HFFc6 (cell line): ENCODE measurements around the gene FAF1. TPM values are rescaled to one million over a fixed set of nuclear protein-coding genes. Genes with fewer than 3 reads are reported as not detected.

Source experiments
- DNase-seq: peaks from one replicate; pipeline ENCODE4 v3.0.0-alpha.2; 2018
- H3K27ac Mint-ChIP-seq: 2 replicates; pipeline ENCODE4 v1.8.0; 2020; ENCODE audit warnings: mild to moderate bottlenecking, mixed read lengths
- H3K27me3 Mint-ChIP-seq: 2 replicates; pipeline ENCODE4 v1.8.0; 2021; ENCODE audit warnings: mild to moderate bottlenecking, moderate library complexity, mixed read lengths; ENCODE audit not compliant: insufficient read depth
- H3K36me3 Mint-ChIP-seq: 2 replicates; pipeline ENCODE4 v1.8.0; 2021; ENCODE audit warnings: low read depth, mixed read lengths
- H3K4me1 Mint-ChIP-seq: 2 replicates; pipeline ENCODE4 v1.8.0; 2020; ENCODE audit warnings: low read depth, mixed read lengths
- H3K4me3 Mint-ChIP-seq: 2 replicates; pipeline ENCODE4 v1.8.0; 2020; ENCODE audit warnings: mild to moderate bottlenecking, moderate library complexity, mixed read lengths
- H3K9me3 Mint-ChIP-seq: 2 replicates; pipeline ENCODE4 v1.8.0; 2020; ENCODE audit warnings: mild to moderate bottlenecking, mixed read lengths
- total RNA-seq, 6 experiments: library from RNA; stranded (reverse); fragmentation: NEBNext Ultra II Directional; extraction: Animal tissue kit (Norgen Biotek cat#: 25700); gene quantifications; 2 replicates in 1 of 6; 3 replicates in 5 of 6; pipeline ENCODE4 v1.2.3, GENCODE V29; 2021
- TF ChIP-seq, protein P1 (sequence below): fragments of 200-600 bp; sonication (generic); IDR thresholded peaks from 2 replicates; pipeline ENCODE4 v1.5.0; 2021; ENCODE audit warnings: antibody characterized with exemption, mild to moderate bottlenecking

Gene FAF1
- total RNA-seq, 6 experiments from 2014 or later = 60.1 to 79.1 (median 67.8) TPM

DNA sequence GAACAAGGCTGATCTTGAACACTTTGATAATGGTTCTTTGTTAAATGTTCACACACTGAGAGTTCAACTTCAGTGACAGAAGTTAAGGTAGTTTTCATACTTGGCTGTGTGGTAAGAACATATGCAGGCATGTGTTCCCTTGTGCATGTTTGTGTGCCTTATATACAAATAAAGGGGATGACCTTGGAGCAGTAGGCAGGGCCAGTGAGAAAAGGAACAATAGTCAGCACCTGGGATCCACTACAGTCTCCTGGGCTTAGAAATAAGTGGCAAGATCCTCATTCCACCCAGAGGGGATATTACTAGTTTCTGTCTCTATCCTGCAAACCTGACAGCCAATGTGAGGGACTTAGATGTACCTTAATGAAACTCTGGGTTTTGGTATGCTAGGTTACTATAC is 486.6 kb downstream of the FAF1 start:
- Mint-ChIP-seq H3K4me1 (peaks cover 10% of the 10 kb centered on the region), H3K9me3 (no peaks in the 10 kb centered on the region), H3K27ac (no peak overlapping the region), H3K36me3 (no peaks in the 10 kb centered on the region), H3K4me3 (no peak overlapping the region), H3K27me3 (no peaks in the 10 kb centered on the region)
- DNase-seq = no peak
- TF ChIP-seq, protein P1, sequence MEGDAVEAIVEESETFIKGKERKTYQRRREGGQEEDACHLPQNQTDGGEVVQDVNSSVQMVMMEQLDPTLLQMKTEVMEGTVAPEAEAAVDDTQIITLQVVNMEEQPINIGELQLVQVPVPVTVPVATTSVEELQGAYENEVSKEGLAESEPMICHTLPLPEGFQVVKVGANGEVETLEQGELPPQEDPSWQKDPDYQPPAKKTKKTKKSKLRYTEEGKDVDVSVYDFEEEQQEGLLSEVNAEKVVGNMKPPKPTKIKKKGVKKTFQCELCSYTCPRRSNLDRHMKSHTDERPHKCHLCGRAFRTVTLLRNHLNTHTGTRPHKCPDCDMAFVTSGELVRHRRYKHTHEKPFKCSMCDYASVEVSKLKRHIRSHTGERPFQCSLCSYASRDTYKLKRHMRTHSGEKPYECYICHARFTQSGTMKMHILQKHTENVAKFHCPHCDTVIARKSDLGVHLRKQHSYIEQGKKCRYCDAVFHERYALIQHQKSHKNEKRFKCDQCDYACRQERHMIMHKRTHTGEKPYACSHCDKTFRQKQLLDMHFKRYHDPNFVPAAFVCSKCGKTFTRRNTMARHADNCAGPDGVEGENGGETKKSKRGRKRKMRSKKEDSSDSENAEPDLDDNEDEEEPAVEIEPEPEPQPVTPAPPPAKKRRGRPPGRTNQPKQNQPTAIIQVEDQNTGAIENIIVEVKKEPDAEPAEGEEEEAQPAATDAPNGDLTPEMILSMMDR = no peak

DNA sequence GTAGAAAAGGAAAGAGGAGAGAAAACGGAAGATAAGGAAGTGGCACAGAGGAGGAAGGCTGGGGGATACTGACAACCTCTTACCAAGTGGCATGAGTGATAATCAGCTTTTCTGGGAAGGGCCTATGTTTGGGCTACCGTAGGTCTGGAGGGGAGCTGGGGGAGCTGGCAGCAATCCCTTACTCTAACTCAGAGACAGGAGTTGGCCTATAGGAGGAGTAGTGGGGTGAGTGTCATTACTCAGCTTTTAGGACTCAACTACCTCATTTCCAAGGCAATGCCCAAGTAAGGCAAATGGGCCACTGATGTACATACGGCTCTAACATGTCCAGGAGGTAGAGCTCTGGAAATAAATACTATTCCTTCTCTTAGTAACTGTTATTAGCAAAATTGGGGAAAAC is 488.1 kb downstream of the FAF1 start:
- TF ChIP-seq, protein P1 = no peak
- no peak for DNase-seq
- Mint-ChIP-seq H3K27me3 (no peaks in the 10 kb centered on the region), H3K4me3 (no peak overlapping the region), H3K4me1 (peaks cover 10% of the 10 kb centered on the region), H3K27ac (no peak overlapping the region), H3K9me3 (no peaks in the 10 kb centered on the region), H3K36me3 (no peaks in the 10 kb centered on the region)

DNA sequence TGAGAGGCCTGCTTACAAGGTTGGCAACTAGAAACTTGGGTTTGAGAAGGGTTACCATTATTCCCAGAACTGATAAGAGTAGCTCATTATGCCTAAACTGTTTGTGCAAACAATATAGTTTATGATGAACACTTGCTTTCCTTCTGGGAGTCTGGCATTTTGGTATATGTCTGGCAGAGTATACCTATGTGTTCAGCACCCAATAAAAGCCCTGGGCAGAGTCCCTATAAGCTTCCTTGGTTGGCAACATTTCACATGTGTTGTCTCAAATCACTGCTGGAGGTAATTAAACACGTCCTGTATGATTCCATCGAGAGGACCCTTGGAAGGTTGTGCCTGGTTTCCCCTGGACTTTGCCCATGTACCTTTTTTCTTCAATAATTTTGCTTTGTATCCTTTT is 497.1 kb downstream of the FAF1 start:
- Mint-ChIP-seq H3K27me3 (no peaks in the 10 kb centered on the region), H3K36me3 (no peaks in the 10 kb centered on the region), H3K4me1 (no peaks in the 10 kb centered on the region), H3K27ac (no peak overlapping the region), H3K4me3 (no peak overlapping the region), H3K9me3 (no peaks in the 10 kb centered on the region)
- TF ChIP-seq, protein P1 = no peak
- DNase-seq = no peak

DNA sequence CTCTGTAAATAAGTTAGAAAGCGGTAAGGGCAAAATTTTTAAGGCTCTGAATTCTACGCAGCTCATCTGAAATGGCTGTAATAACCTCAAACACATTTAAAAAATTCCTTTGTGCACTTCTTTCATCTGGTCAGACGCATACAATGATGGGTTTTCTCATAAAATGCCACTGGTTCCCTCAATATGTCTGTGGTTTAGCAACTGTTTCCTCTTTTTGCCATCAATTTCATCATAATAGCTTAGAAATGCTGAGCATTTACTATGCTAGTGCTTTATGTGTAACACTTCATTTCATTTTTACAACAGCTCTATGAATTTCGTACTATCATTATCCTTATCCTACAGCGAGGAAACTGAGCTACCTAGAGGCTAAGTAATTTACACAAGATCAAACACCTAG is 501.6 kb downstream of the FAF1 start:
- H3K36me3 Mint-ChIP-seq = no peaks in the 10 kb centered on the region
- no peaks in the 10 kb centered on the region; the same call in 1 of the 2 replicates for H3K27me3 Mint-ChIP-seq
- no peak overlapping the region for H3K4me3 Mint-ChIP-seq
- no peaks in the 10 kb centered on the region for H3K9me3 Mint-ChIP-seq
- no peak overlapping the region for H3K27ac Mint-ChIP-seq
- DNase-seq = no peak
- TF ChIP-seq, protein P1 = no peak
- H3K4me1 Mint-ChIP-seq = no peaks in the 10 kb centered on the region

DNA sequence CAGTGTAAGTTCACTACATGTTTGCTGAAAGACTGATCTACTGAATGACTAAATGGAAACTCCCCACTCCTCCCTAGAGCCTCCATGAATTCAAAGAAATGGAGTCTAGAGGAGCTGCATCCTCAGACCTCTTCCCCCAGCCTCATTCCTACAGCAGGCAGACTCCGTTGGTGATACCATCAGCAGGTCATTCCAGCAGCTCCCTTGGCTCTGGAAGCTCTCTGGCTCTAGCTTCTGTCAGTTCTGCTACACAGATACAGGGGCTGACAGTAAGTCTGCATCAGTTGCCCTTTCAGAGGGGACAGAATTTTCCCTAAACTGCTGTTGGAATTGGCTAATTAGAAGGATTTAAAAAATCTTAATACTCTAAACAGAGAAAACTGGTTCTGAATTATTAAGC is 505.2 kb downstream of the FAF1 start:
- Mint-ChIP-seq H3K4me3 (no peak overlapping the region), H3K4me1 (peaks cover 14% of the 10 kb centered on the region; the same call in 1 of the 2 replicates), H3K36me3 (no peaks in the 10 kb centered on the region), H3K27me3 (no peaks in the 10 kb centered on the region; the same call in 1 of the 2 replicates), H3K27ac (no peak overlapping the region), H3K9me3 (no peaks in the 10 kb centered on the region)
- no peak for DNase-seq
- TF ChIP-seq, protein P1 = no peak

DNA sequence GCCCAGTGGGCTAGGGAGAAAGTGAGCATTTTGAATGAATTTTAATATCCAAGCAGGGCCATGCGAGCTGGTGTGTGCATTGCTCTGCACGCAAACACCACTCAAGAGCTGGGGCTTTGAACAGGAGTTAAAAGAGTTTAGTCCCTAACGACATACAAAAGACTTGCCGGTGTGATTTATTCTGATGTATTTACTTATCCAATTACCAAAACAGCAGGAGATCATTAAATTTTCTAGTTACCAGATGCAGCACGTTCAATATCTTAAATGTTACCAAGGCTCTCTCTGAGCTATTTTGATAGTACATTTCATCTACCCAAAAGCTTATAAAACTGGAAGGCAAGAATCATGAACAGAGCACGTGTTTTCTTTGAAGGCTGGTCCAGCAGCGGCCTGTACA is 506.8 kb downstream of the FAF1 start:
- peaks cover 24% of the 10 kb centered on the region for H3K4me1 Mint-ChIP-seq
- no peaks in the 10 kb centered on the region for H3K36me3 Mint-ChIP-seq
- H3K4me3 Mint-ChIP-seq = no peak overlapping the region
- DNase-seq = no peak
- TF ChIP-seq, protein P1 = no peak
- H3K9me3 Mint-ChIP-seq = no peaks in the 10 kb centered on the region
- H3K27me3 Mint-ChIP-seq = no peaks in the 10 kb centered on the region; the same call in 1 of the 2 replicates
- H3K27ac Mint-ChIP-seq = no peak overlapping the region
